Natural killer cell (primary cell): ENCODE data around the gene OR4F6. TPM values are rescaled to one million over a fixed set of nuclear protein-coding genes. Genes with fewer than 3 reads are reported as not detected.

ENCODE experiments used
- ATAC-seq, 3 donors: fragments of 150-1000 bp in 2 of 3; fragments of 200-7000 bp in 1 of 3; cut with Tn5 transposase; 1 replicate in 1 of 3; 2 replicates in 2 of 3; pipeline ENCODE4 v1.10.0; 2021; ENCODE audit warnings: mild to moderate bottlenecking in 2 of 3, moderate library complexity in 2 of 3
- DNase-seq, 2 donors: peaks; one replicate each; pipeline versions ENCODE4 v3.0.0 to v3.0.0-alpha.2; 2013 to 2021; ENCODE audit warnings: mixed read lengths in 1 of 2
- H3K27ac ChIP-seq: one replicate; pipeline ENCODE4 v1.5.1; 2013; ENCODE audit warnings: mild to moderate bottlenecking, low read length
- H3K27me3 ChIP-seq: one replicate; pipeline ENCODE4 v1.6.1; 2013; ENCODE audit warnings: low read length; ENCODE audit not compliant: control insufficient read depth, insufficient read depth
- H3K36me3 ChIP-seq: one replicate; pipeline ENCODE4 v1.6.1; 2013; ENCODE audit warnings: low read length; ENCODE audit not compliant: control insufficient read depth, insufficient read depth
- H3K4me1 ChIP-seq: one replicate; pipeline ENCODE4 v1.6.1; 2013; ENCODE audit warnings: low read length; ENCODE audit not compliant: control insufficient read depth, insufficient read depth
- H3K4me3 ChIP-seq: one replicate; pipeline ENCODE4 v1.5.1; 2013; ENCODE audit warnings: low read length
- H3K9me3 ChIP-seq: one replicate; pipeline ENCODE4 v1.6.1; 2013; ENCODE audit warnings: low read length; ENCODE audit not compliant: control insufficient read depth, insufficient read depth
- H3K27ac Mint-ChIP-seq, 2 donors: one replicate each; pipeline ENCODE4 v1.8.0; 2022; ENCODE audit warnings: mild to moderate bottlenecking in 2 of 2, mixed read lengths in 2 of 2, moderate library complexity in 1 of 2
- H3K27me3 Mint-ChIP-seq, 2 donors: one replicate each; pipeline ENCODE4 v1.8.0; 2022; ENCODE audit warnings: low read depth in 2 of 2, mixed read lengths in 2 of 2
- H3K36me3 Mint-ChIP-seq: one replicate; pipeline ENCODE4 v1.8.0; 2022; ENCODE audit warnings: mixed read lengths
- H3K4me1 Mint-ChIP-seq, 2 donors: one replicate each; pipeline ENCODE4 v1.8.0; 2022; ENCODE audit warnings: mixed read lengths in 2 of 2
- H3K4me3 Mint-ChIP-seq: one replicate; pipeline ENCODE4 v1.8.0; 2022; ENCODE audit warnings: mild to moderate bottlenecking, moderate library complexity, mixed read lengths
- H3K9me3 Mint-ChIP-seq, 2 donors: one replicate each; pipeline ENCODE4 v1.8.0; 2022; ENCODE audit warnings: mixed read lengths in 2 of 2
- CTCF ChIP-seq: fragments of 200-600 bp; IDR thresholded peaks from one replicate; pipeline ENCODE4 v1.8.0; 2022; ENCODE audit warnings: antibody characterized with exemption
- WGBS: methylation state at CpG from one replicate; pipeline ENCODE4 v1.1.7; 2013; ENCODE audit warnings: missing lambda C conversion rate; ENCODE audit not compliant: insufficient coverage; 5-methylcytosine and 5-hydroxymethylcytosine counted together
- intact Hi-C: fragments of 100-400 bp; cut with micrococcal nuclease; formaldehyde crosslinking; loops from one replicate; pipeline ENCODE4 v1.14.2; 2022
- total RNA-seq, 4 donors: library from RNA; stranded (reverse); fragments of 120-200 nt in 1 of 4; gene quantifications; one replicate each; pipeline versions ENCODE4 v1.2.3 to v1.2.4, GENCODE V29; 2013 to 2022

The OR4F6 gene
- total RNA-seq, 3 donors from 2014 or later (not counting 1 experiment from before 2014, with no cell fraction given) = not detected

- no peak for ATAC-seq
- H3K9me3 Mint-ChIP-seq = no peaks in the 10 kb centered on the region
- H3K4me1 Mint-ChIP-seq = no peaks in the 10 kb centered on the region
- no peaks in the 10 kb centered on the region for H3K36me3 Mint-ChIP-seq
- WGBS = 86% methylated on average over 5 of the region's 5 CpGs
- no peak overlapping the region for H3K27ac Mint-ChIP-seq
- no peak overlapping the region for H3K27ac ChIP-seq
- no peak overlapping the region for H3K4me3 Mint-ChIP-seq
- H3K36me3 ChIP-seq = no peaks in the 10 kb centered on the region
- no peaks in the 10 kb centered on the region for H3K4me1 ChIP-seq
- no peak overlapping the region for H3K4me3 ChIP-seq
- peaks cover 2% of the 10 kb centered on the region for H3K27me3 ChIP-seq
- no peaks in the 10 kb centered on the region for H3K9me3 ChIP-seq
- intact Hi-C loops = no loop called here
- peaks cover 15 to 40% of the 10 kb centered on the region in 2 donors for H3K27me3 Mint-ChIP-seq
- no peak for TF ChIP-seq CTCF
- DNase-seq = no peak
These were observed 367 bp downstream of the OR4F6 start for GRCh38 chr15:101803676-101804075.

- H3K27me3 Mint-ChIP-seq = peaks cover 15 to 44% of the 10 kb centered on the region in 2 donors
- intact Hi-C loops = no loop called here
- H3K27me3 ChIP-seq = peaks cover 2% of the 10 kb centered on the region
- H3K27ac Mint-ChIP-seq = no peak overlapping the region
- H3K9me3 ChIP-seq = no peaks in the 10 kb centered on the region
- H3K27ac ChIP-seq = no peak overlapping the region
- H3K4me1 Mint-ChIP-seq = no peaks in the 10 kb centered on the region
- no peak for ATAC-seq
- H3K4me1 ChIP-seq = no peaks in the 10 kb centered on the region
- no peaks in the 10 kb centered on the region for H3K36me3 Mint-ChIP-seq
- no peaks in the 10 kb centered on the region for H3K36me3 ChIP-seq
- no peak overlapping the region for H3K4me3 Mint-ChIP-seq
- DNase-seq = no peak
- no peak overlapping the region for H3K4me3 ChIP-seq
- no peaks in the 10 kb centered on the region for H3K9me3 Mint-ChIP-seq
- TF ChIP-seq CTCF = no peak
These were observed 1.1 kb downstream of the OR4F6 start for GRCh38 chr15:101804375-101804774.

DNA sequence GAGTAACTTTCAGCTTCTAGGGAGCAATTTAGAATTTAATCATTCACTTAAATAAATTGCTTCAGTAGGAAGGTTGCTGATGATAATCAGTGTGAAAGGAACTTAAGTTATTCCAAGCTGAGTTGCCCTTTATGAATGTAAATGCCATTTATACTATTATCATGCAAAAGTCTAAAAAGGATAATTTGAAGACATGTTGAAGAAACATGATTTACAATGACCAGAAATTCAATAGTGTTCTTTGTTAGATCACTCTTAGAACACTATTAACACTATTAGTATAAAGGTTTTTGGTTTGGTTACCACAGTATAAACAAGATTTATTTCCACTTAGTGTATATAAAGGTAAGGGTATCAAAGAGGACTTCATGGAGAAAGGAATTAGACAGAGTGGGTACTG, 1.6 kb downstream of the OR4F6 start:
- intact Hi-C loops = no loop called here
- H3K27me3 ChIP-seq = peaks cover 2% of the 10 kb centered on the region
- H3K36me3 ChIP-seq = no peaks in the 10 kb centered on the region
- no peaks in the 10 kb centered on the region for H3K36me3 Mint-ChIP-seq
- no peak for ATAC-seq
- no peak overlapping the region for H3K4me3 ChIP-seq
- TF ChIP-seq CTCF = no peak
- no peaks in the 10 kb centered on the region for H3K9me3 Mint-ChIP-seq
- H3K27me3 Mint-ChIP-seq = peaks cover 18 to 46% of the 10 kb centered on the region in 2 donors
- DNase-seq = no peak
- no peak overlapping the region for H3K27ac Mint-ChIP-seq
- no peaks in the 10 kb centered on the region for H3K4me1 Mint-ChIP-seq
- no peaks in the 10 kb centered on the region for H3K4me1 ChIP-seq
- no peak overlapping the region for H3K27ac ChIP-seq
- no peaks in the 10 kb centered on the region for H3K9me3 ChIP-seq
- H3K4me3 Mint-ChIP-seq = no peak overlapping the region

DNA sequence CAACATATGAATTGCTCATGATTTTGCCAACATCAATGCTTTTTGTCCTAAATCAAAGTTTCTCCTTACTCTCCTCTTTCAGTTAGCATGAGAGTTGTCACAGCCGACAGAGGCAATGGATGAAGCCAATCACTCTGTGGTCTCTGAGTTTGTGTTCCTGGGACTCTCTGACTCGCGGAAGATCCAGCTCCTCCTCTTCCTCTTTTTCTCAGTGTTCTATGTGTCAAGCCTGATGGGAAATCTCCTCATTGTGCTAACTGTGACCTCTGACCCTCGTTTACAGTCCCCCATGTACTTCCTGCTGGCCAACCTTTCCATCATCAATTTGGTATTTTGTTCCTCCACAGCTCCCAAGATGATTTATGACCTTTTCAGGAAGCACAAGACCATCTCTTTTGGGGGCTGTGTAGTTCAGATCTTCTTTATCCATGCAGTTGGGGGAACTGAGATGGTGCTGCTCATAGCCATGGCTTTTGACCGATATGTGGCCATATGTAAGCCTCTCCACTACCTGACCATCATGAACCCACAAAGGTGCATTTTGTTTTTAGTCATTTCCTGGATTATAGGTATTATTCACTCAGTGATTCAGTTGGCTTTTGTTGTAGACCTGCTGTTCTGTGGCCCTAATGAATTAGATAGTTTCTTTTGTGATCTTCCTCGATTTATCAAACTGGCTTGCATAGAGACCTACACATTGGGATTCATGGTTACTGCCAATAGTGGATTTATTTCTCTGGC, 2.5 kb downstream of the OR4F6 start:
- Mint-ChIP-seq H3K9me3 (no peaks in the 10 kb centered on the region), H3K4me3 (no peak overlapping the region), H3K27ac (no peak overlapping the region), H3K36me3 (no peaks in the 10 kb centered on the region), H3K27me3 (peaks cover 18 to 48% of the 10 kb centered on the region in 2 donors), H3K4me1 (no peaks in the 10 kb centered on the region)
- no peak for TF ChIP-seq CTCF
- WGBS = 64% methylated on average over 6 of the region's 6 CpGs
- Histone ChIP-seq H3K27ac (no peak overlapping the region), H3K36me3 (no peaks in the 10 kb centered on the region), H3K27me3 (peaks cover 2% of the 10 kb centered on the region), H3K4me1 (no peaks in the 10 kb centered on the region), H3K4me3 (no peak overlapping the region), H3K9me3 (no peaks in the 10 kb centered on the region)
- intact Hi-C loops = no loop called here
- ATAC-seq = no peak
- no peak for DNase-seq
